Activated T-cell treated with anti-CD3 and anti-CD28 coated beads, Interleukin-2, amount 50 U/mL, for 4 hours (primary cell): ENCODE data around the gene CDC20. TPM values are rescaled to one million over a fixed set of nuclear protein-coding genes. Genes with fewer than 3 reads are reported as not detected.

ENCODE experiments used
- ATAC-seq, 2 donors: fragments of 200-7000 bp; cut with Tn5 transposase; one replicate each; pipeline ENCODE4 v1.10.0; 2021
- DNase-seq: peaks from one replicate; pipeline ENCODE4 v3.0.0-alpha.2; 2020
- H3K27me3 Mint-ChIP-seq: one replicate; pipeline ENCODE4 v1.8.0; 2021; ENCODE audit warnings: low read depth, mixed read lengths
- H3K36me3 Mint-ChIP-seq: one replicate; pipeline ENCODE4 v1.8.0; 2022; ENCODE audit warnings: mixed read lengths; ENCODE audit not compliant: insufficient read depth
- H3K4me1 Mint-ChIP-seq: one replicate; pipeline ENCODE4 v1.8.0; 2021; ENCODE audit warnings: low read depth, mixed read lengths
- H3K4me3 Mint-ChIP-seq: one replicate; pipeline ENCODE4 v1.8.0; 2021; ENCODE audit warnings: mild to moderate bottlenecking, moderate library complexity, mixed read lengths
- H3K9me3 Mint-ChIP-seq: one replicate; pipeline ENCODE4 v1.8.0; 2021; ENCODE audit warnings: mixed read lengths
- total RNA-seq, 3 donors: library from RNA; stranded (reverse); gene quantifications; one replicate each; pipeline ENCODE4 v1.2.1, GENCODE V29; 2021

CDC20 gene
- total RNA-seq, 3 donors from 2014 or later: 47.3 to 70.1 (median 60.3) TPM

DNA sequence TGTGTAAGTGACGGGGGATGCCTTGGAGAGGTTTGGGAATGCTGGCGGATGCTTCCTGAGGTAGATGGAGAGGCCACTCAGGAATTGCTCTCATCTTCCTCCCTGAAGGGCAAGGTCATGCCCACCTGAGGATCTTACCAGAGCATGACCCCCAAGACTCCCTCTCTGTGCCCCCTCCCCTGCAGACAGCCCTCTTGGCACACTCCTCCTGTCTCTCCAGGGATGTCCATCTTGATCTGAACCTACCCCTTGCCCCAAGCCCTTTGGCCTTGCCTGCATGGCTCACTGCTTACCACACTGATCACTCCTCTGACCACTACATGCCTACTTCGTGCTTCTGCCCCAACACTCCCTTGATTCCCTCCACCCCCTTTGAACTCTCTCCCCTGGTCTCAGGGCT lies 39.0 kb upstream of the CDC20 start:
- Mint-ChIP-seq H3K36me3 (no peaks in the 10 kb centered on the region), H3K4me3 (no peak overlapping the region), H3K27me3 (no peaks in the 10 kb centered on the region), H3K4me1 (no peaks in the 10 kb centered on the region), H3K9me3 (peaks cover 7% of the 10 kb centered on the region)
- no peak for ATAC-seq
- no peak for DNase-seq

DNA sequence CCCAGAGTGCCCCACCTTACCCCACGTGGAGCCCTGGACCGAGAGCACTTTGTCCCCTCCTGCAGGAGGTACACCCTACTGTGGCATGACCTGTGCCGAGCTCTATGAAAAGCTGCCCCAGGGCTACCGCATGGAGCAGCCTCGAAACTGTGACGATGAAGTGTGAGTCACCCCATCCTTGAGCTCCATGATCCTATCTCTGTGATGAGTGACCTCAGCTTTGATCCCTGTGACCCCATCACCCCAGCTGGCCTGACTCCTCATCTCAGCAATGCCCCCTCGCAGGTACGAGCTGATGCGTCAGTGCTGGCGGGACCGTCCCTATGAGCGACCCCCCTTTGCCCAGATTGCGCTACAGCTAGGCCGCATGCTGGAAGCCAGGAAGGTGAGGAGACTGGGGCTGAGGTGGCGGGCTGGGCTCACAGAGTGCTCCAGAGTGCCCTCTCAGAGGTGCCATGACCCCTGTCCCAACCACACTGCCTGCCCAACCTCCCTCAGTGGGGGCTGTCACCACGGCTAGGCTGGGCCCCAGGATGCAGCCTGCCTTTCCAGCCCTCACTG lies 37.4 kb upstream of the CDC20 start:
- no peaks in the 10 kb centered on the region for H3K4me1 Mint-ChIP-seq
- DNase-seq (no peak), ATAC-seq (no peak)
- no peaks in the 10 kb centered on the region for H3K27me3 Mint-ChIP-seq
- no peak overlapping the region for H3K4me3 Mint-ChIP-seq
- H3K9me3 Mint-ChIP-seq: peaks cover 18% of the 10 kb centered on the region
- H3K36me3 Mint-ChIP-seq: no peaks in the 10 kb centered on the region

DNA sequence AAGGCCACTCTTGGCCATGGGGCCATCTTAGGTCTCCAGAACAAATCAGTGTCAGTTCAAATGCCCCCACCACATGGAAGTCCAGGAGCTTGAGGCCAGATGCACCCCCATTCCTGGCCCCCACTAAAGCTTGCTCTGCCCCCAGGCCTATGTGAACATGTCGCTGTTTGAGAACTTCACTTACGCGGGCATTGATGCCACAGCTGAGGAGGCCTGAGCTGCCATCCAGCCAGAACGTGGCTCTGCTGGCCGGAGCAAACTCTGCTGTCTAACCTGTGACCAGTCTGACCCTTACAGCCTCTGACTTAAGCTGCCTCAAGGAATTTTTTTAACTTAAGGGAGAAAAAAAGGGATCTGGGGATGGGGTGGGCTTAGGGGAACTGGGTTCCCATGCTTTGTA lies 36.3 kb upstream of the CDC20 start:
- H3K9me3 Mint-ChIP-seq: peaks cover 18% of the 10 kb centered on the region
- no peak overlapping the region for H3K4me3 Mint-ChIP-seq
- no peaks in the 10 kb centered on the region for H3K36me3 Mint-ChIP-seq
- DNase-seq (no peak), ATAC-seq (no peak)
- H3K4me1 Mint-ChIP-seq: peaks cover 7% of the 10 kb centered on the region
- no peaks in the 10 kb centered on the region for H3K27me3 Mint-ChIP-seq

DNA sequence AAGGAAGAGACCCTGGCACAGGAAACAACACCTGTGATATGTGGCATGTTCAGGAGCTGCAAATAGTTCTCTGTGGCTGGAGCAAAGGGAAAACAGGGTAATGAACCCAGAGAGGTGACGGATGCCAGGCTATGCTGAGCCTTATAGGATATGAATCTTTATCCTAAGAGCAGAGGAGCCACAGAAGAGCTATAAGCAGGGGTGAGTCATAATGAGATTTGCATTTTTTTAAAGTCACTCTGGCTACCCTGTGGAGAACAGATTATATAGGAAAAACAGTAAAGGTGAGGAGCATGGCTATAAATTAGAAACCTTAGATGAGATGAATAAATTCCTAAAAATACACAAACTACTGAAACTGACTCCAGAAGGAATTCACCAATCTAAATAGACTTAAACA lies 34.0 kb upstream of the CDC20 start:
- H3K27me3 Mint-ChIP-seq: peaks cover under 1% of the 10 kb centered on the region
- ATAC-seq (no peak), DNase-seq (no peak)
- peaks cover 8% of the 10 kb centered on the region for H3K4me1 Mint-ChIP-seq
- no peaks in the 10 kb centered on the region for H3K36me3 Mint-ChIP-seq
- no peak overlapping the region for H3K4me3 Mint-ChIP-seq
- H3K9me3 Mint-ChIP-seq: peaks cover 22% of the 10 kb centered on the region

DNA sequence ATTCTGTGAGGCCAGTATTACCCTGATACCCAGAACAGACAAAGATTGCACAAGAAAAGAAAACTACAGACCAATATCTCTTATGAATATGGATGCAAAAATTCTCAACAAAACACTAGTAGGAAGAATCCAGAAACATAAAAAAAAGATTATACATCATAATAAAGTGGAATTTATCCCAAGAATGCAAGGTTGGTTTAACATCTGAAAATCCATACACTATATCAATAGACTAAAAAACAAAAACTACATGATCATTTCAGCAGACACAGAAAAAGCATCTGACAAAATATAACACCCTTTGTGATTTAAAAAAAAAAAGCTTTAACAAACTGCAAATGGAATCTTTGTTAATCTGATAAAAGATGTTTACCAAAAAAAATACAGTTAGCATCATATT lies 33.4 kb upstream of the CDC20 start:
- peaks cover 22% of the 10 kb centered on the region for H3K9me3 Mint-ChIP-seq
- ATAC-seq: no peak
- H3K36me3 Mint-ChIP-seq: no peaks in the 10 kb centered on the region
- peaks cover 2% of the 10 kb centered on the region for H3K27me3 Mint-ChIP-seq
- no peak for DNase-seq
- H3K4me1 Mint-ChIP-seq: peaks cover 13% of the 10 kb centered on the region
- no peak overlapping the region for H3K4me3 Mint-ChIP-seq

DNA sequence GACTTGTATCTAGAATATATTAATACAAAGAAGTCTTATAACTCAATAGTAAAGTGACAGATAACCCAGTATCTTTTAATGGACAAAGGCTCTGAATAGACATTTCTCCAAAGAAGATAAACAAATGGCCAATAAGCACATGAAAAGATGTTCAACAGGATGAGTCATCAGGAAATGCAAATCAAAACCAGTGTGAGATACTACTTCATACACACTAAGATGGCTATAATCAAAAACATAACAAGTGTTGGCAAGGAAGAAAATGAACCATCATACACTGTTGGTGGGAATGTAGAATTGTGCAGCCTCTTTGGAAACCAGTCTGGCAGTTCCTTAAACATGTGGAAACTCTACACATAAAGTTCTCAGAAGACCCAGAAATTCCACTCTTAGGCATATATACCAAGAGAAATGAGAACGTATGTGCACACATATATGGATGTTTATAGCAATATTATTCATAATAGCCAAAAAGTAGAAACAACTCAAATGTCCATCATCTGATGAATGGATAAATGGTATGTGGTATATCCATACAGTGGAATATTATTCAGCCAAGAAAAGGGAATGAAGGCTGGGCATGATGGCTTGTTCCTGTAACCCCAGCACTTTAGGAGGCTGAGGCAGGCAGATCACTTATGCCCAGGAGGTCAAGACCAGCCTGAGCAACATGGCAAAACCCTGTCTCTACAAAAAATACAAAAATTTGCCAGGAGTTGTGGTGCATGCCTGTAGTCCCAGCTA lies 31.1 kb upstream of the CDC20 start:
- peaks cover 2% of the 10 kb centered on the region for H3K27me3 Mint-ChIP-seq
- H3K9me3 Mint-ChIP-seq: peaks cover 22% of the 10 kb centered on the region
- no peak for DNase-seq
- H3K4me1 Mint-ChIP-seq: peaks cover 13% of the 10 kb centered on the region
- H3K4me3 Mint-ChIP-seq: no peak overlapping the region
- no peaks in the 10 kb centered on the region for H3K36me3 Mint-ChIP-seq
- no peak for ATAC-seq

DNA sequence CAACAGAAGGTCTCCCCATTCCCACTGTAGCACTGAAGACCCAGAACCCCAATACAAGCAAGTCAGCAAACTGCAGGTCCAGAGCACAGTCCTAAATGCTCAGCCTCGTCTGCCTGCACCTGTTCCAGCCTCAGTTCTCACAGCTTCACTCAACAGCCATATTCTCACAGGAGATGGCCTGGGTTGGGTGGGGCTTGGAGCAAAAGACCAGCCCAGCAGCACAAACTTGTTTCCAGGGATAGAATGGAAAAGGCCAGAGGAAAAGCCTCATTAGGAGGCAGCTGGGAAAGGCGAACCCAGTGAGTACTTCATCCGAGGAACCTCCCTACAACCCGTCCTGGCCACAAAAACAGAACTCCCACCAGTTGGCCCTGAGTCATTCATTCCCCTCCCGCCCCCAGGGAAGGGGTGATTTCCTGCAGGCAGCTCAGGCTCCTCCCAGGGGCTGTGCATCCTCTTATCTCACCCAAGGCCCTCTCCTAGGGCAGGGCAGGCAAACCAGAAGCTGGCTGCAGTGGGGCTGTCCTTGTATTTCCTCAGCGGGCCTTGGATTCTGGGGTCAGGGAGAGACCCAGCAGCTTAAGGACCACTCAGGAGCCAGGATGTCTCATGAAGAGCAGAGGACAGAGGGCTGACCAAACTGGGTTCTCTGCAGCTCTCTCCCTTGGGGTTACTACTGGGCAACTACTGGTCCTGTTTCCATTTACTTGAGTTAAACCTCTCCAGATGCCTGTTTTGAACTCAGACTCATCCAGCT lies 28.6 kb upstream of the CDC20 start:
- no peaks in the 10 kb centered on the region for H3K36me3 Mint-ChIP-seq
- peaks cover 11% of the 10 kb centered on the region for H3K9me3 Mint-ChIP-seq
- peak; percentile 96 for ATAC-seq
- H3K4me3 Mint-ChIP-seq: no peak overlapping the region
- H3K4me1 Mint-ChIP-seq: peaks cover 13% of the 10 kb centered on the region
- peak; percentile 29 for DNase-seq
- peaks cover 2% of the 10 kb centered on the region for H3K27me3 Mint-ChIP-seq

DNA sequence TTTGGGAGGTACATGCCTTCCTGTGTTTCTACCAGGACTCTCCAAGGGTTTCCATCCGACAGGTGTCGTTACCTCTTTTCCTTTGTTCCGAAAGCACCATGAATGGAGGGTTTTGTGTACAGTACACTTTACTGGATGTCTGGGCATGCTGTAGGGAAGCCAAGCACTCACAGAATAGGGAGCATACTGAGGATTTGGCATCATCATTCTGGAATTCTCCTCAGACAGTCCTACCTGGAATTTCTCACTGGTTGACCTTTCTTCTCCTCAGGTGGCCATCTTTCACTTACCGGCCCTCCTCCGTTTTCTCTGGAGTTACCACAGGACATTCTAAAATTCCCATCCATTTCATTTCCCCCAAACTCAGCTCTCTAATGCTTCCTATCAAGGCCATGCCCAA lies 27.1 kb upstream of the CDC20 start:
- ATAC-seq (no peak), DNase-seq (no peak)
- no peak overlapping the region for H3K4me3 Mint-ChIP-seq
- H3K4me1 Mint-ChIP-seq: peaks cover 13% of the 10 kb centered on the region
- H3K27me3 Mint-ChIP-seq: peaks cover 2% of the 10 kb centered on the region
- no peaks in the 10 kb centered on the region for H3K36me3 Mint-ChIP-seq
- peaks cover 4% of the 10 kb centered on the region for H3K9me3 Mint-ChIP-seq

DNA sequence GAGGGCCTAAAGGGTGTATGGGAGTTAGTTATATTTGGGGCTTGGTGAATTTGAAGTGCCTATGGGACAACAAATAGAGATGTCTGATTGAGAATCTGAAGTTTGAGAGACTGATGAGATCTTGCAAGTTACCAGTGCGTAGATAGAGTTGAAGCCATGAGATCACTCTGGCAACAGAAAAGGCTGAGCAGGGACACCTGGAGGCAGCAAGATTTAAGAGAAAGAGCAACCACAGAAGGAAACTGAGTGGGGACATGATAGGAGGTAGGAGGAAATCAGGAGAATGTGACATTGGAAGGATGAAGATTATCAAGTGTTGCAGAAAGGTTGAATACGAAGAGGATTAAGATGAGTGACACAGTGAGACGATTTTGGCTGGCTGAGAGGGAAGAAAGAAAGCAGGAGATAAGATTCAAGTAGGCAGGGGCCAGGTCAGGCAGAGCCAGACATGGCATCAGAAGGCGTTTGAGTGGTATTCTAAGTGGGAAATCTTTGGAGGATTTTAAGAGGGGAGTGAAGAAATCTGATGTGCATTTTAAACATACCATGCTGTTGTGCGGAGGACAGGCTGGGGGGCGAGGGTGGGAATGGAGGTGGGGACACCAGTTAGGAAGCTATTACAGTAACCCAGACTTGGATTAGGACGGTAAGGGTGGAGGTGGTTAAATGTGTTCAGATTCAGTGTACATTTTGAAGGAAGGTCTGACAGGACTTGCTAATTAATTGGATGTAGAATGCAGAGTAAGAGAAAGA lies 24.2 kb upstream of the CDC20 start:
- Mint-ChIP-seq H3K9me3 (no peaks in the 10 kb centered on the region), H3K4me3 (no peak overlapping the region), H3K27me3 (peaks cover 2% of the 10 kb centered on the region), H3K4me1 (peaks cover 7% of the 10 kb centered on the region), H3K36me3 (no peaks in the 10 kb centered on the region)
- ATAC-seq: no peak
- DNase-seq: no peak

DNA sequence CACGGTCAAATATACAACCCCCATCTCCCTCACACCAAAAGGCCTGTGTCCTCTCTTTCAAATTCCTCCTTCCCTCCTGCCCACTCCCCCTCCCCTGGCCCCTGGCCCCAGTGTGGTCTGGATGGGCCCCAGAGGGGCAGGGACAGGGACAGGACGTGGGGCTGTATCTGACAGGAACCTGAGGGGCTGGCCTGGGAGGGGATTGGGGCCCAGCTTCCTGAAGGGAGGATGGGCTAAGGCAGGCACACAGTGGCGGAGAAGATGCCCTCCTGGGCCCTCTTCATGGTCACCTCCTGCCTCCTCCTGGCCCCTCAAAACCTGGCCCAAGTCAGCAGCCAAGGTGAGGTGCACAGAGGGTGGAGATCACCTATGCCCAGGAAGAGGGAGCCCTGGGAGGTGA lies 21.2 kb upstream of the CDC20 start, which contains the start of gene MPL:
Gene MPL, plus strand, starts transcription at position 231 of the 400 bp plus-strand sequence. Its CDS starts 31 bp downstream, at position 262.
- H3K9me3 Mint-ChIP-seq: no peaks in the 10 kb centered on the region
- no peaks in the 10 kb centered on the region for H3K36me3 Mint-ChIP-seq
- DNase-seq (no peak), ATAC-seq (no peak)
- H3K27me3 Mint-ChIP-seq: no peaks in the 10 kb centered on the region
- no peaks in the 10 kb centered on the region for H3K4me1 Mint-ChIP-seq
- H3K4me3 Mint-ChIP-seq: no peak within 1 kb of the TSS

DNA sequence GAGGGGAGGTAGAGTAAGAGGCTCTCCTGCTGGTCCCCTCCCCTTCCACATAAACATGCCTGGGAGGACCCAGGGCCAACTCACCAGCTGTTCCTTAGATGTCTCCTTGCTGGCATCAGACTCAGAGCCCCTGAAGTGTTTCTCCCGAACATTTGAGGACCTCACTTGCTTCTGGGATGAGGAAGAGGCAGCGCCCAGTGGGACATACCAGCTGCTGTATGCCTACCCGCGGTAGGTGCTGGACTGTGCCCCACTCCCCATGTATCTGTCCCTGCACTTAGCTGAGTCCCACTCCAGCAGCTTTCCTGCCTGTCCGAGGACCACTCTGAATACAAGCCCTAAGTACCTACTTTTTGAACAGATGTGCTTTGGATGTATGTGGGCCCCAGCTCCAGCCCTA lies 20.8 kb upstream of the CDC20 start:
- DNase-seq: no peak
- H3K4me3 Mint-ChIP-seq: no peak overlapping the region
- H3K4me1 Mint-ChIP-seq: no peaks in the 10 kb centered on the region
- no peaks in the 10 kb centered on the region for H3K36me3 Mint-ChIP-seq
- no peak for ATAC-seq
- no peaks in the 10 kb centered on the region for H3K9me3 Mint-ChIP-seq
- H3K27me3 Mint-ChIP-seq: no peaks in the 10 kb centered on the region

DNA sequence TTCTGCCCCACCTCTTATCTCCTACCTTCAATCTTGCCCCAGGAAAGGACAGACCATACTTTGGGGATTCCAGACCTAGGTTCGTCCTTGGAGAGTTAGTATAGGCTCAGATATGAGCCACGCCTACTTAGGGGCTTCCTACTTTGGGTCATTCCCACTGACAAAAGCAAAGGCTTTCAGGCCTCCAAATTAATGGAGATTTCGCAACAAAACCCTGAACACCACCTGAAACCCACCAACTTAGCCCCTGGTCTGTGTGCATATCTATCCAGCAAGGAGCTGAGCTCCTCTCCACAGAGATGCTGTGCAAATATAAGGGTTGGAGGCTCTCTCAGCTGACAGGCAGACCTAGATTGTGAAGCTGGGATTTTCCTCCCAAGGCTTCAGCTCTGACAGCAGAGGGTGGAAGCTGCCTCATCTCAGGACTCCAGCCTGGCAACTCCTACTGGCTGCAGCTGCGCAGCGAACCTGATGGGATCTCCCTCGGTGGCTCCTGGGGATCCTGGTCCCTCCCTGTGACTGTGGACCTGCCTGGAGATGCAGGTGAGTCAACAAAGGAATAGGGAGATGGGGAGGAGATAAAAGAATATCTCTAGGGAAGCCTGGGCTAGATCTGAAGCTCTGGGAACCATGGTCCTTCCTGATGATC lies 19.1 kb upstream of the CDC20 start:
- Mint-ChIP-seq H3K4me1 (no peaks in the 10 kb centered on the region), H3K36me3 (no peaks in the 10 kb centered on the region), H3K9me3 (no peaks in the 10 kb centered on the region), H3K4me3 (no peak overlapping the region), H3K27me3 (no peaks in the 10 kb centered on the region)
- DNase-seq (no peak), ATAC-seq (no peak)

DNA sequence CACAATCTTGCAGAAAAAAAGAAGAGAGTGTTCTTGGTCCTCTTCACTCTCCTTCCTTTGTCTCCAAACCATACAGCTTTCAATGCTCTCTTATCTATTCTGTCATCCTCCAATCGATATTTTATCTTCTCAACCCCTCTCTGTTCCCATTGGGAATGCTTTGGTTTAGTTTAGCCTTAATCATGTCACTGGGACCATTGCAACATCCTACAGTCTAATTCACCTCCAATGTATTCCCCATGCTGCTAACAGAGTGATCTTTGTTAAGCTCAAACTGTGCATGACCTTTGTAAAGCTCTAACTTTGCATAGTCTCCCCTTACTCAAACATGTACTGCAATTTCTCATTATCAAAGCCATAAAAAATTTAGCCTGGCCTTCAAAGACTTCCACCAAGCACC lies 18.2 kb upstream of the CDC20 start:
- ATAC-seq (no peak), DNase-seq (no peak)
- H3K36me3 Mint-ChIP-seq: no peaks in the 10 kb centered on the region
- H3K4me1 Mint-ChIP-seq: no peaks in the 10 kb centered on the region
- H3K4me3 Mint-ChIP-seq: no peak overlapping the region
- H3K9me3 Mint-ChIP-seq: no peaks in the 10 kb centered on the region
- H3K27me3 Mint-ChIP-seq: no peaks in the 10 kb centered on the region

DNA sequence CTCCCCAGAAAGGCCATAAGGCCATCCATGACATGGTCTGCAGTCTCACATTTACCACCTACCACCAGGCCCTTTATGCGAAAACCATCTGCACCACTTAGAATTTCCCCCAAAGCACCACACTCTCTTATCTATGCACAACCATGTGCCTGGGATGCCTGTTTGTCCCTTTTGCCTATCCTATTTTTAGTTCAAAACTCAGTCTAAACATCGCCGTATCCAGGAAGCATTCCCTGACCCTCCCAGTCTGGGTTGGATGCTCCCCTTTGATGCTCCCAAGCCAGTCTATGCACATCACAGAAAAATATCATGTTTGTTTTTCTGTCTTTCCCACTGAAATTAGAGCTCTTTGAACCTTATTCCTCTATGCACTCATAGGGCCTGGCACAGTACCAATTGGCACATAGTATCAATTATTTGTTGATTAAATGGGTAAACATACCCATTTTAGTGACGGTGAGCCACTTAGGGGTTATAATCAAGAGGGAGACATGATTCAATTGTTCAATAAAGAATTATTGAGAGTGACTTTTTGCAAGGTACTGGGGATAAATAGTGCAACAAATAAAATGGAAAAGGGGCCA lies 14.4 kb upstream of the CDC20 start:
- Mint-ChIP-seq H3K4me3 (no peak overlapping the region), H3K9me3 (no peaks in the 10 kb centered on the region), H3K4me1 (peaks cover under 1% of the 10 kb centered on the region), H3K36me3 (no peaks in the 10 kb centered on the region), H3K27me3 (no peaks in the 10 kb centered on the region)
- no peak for ATAC-seq
- no peak for DNase-seq
